Measurements from ENCODE around the gene RASAL2. TPM values are rescaled to one million over a fixed set of nuclear protein-coding genes. Genes with fewer than 3 reads are reported as not detected.
A peak's percentile ranks its signal among the peaks of the same experiment; 100 is the strongest.
"Not testable (repeated sequence)": the region's sequence is repeated elsewhere in the genome, so short reads cannot be mapped to it uniquely, and the experiment has no call there.

Gene RASAL2
- total and polyA plus RNA-seq, 2 experiments from 2014 or later, result 16.0 to 42.2 TPM

DNA sequence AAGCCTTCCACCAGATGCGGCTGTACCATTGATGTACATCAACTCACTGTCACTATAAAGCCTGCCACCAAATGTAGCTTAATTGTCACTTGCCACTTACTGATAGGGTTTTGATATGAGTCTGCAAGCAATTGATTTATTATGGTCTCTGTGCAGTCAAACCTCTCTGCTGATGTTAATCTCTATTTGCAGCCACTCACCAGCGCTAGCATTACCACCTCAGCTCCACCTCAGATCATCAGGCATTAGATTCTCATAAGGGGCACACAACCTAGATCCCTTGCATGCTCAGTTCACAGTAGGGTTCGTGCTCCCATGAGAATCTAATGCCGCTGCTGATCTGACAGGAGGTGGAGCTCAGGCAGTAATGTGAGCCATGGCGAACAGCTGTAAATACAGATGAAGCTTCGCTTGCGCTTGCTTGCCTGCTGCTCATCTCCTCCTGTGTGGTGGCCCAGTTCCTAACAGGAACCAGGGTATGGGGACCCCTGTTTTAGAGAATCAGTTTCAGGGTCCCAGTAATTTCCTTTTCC is 26.7 kb downstream of the RASAL2 start:
- H3K9me2 ChIP-seq (ENCODE audit: insufficient read depth); H3F3A ChIP-seq (replicated peaks; ENCODE audit: low read depth); H4K20me1 ChIP-seq (replicated peaks; ENCODE audit: insufficient read depth); H3K4me3 Mint-ChIP-seq; H3K27ac Mint-ChIP-seq; DNase-seq (ENCODE audit: low spot score); ATAC-seq; H2AFZ ChIP-seq; H3K36me3 ChIP-seq (ENCODE audit: insufficient read depth); H3K4me2 ChIP-seq; H3K4me3 ChIP-seq; H3K27me3 ChIP-seq (ENCODE audit: insufficient read depth); H3K27me3 Mint-ChIP-seq (ENCODE audit: insufficient read depth, low read depth, poor library complexity); H3K27ac ChIP-seq (ENCODE audit: low read depth): not testable (repeated sequence)
- H3K4me1 Mint-ChIP-seq, result peaks cover 16% of the 10 kb centered on the region
- peaks cover 29% of the 10 kb centered on the region for H3K9me3 Mint-ChIP-seq
- Histone ChIP-seq H3K79me2 (replicated peaks; ENCODE audit: insufficient read depth) (peaks cover 97% of the 10 kb centered on the region), H3K4me1 (ENCODE audit: insufficient read depth) (peaks cover 20% of the 10 kb centered on the region; the same call in 1 of the 2 replicates)
- H3K36me3 Mint-ChIP-seq (ENCODE audit: low read depth), result peaks cover 34% of the 10 kb centered on the region

DNA sequence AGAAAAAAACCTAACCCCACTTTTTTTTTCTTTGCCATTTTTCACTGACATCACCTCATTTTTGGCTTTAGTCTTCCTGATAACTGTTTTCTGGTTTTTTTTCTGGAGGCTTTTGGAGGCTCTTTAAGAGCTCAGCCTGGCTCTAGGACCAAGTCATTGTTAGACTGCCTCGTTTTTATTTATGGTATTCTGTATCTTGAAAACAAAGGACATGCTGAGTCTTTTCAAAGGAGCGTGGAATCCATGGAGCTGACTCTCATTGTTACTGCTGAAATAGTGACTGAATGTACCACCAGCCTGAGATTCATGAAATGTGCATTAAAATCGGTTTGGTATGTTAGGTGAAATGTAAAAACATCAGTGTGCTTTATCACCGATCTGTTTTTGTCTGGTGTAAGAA is 28.0 kb downstream of the RASAL2 start:
- H3K4me2 ChIP-seq, result peak overlapping the region; percentile 57; the same call in 1 of the 2 replicates
- no peak for DNase-seq (ENCODE audit: low spot score)

DNA sequence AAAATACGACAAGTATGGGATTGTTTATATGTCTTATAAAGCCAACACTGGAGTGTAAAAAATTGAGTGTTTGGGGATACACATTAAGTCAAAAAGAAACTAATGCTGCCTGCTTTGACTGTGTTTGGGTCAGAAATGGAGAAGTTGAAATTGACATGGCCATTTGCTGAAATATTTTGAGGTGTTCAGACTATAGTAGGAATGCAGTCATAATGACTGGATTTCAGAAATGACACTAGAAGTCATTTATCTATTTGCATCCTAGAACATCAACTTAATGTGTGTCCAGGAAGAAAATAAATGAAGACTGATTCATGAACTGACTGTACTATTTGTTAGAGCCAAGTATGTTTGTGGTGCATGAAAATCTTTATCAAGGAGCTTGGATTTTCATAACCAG is 28.4 kb downstream of the RASAL2 start:
- no peak overlapping the region for H3K4me2 ChIP-seq
- no peaks in the 10 kb centered on the region for H3F3A ChIP-seq (replicated peaks; ENCODE audit: low read depth)
- peak overlapping the region; percentile 46; the same call in 1 of the 2 replicates for H3K27ac Mint-ChIP-seq
- H3K27me3 Mint-ChIP-seq (ENCODE audit: insufficient read depth, low read depth, poor library complexity), result no peaks in the 10 kb centered on the region
- peaks cover 34% of the 10 kb centered on the region for H3K36me3 Mint-ChIP-seq (ENCODE audit: low read depth)
- peaks cover 16% of the 10 kb centered on the region for H3K4me1 Mint-ChIP-seq
- no peak overlapping the region for H3K4me3 Mint-ChIP-seq
- H3K9me3 Mint-ChIP-seq, result peaks cover 29% of the 10 kb centered on the region
- H3K27me3 ChIP-seq (ENCODE audit: insufficient read depth), result no peaks in the 10 kb centered on the region
- H3K4me3 ChIP-seq, result no peak overlapping the region
- 0 out of 2 replicates have a peak, but pooled peaks cover 3% of the 10 kb centered on the region for H4K20me1 ChIP-seq (replicated peaks; ENCODE audit: insufficient read depth)
- peaks cover 20% of the 10 kb centered on the region; the same call in 1 of the 2 replicates for H3K4me1 ChIP-seq (ENCODE audit: insufficient read depth)
- no peaks in the 10 kb centered on the region for H3K9me2 ChIP-seq (ENCODE audit: insufficient read depth)
- no peak overlapping the region for H3K27ac ChIP-seq (ENCODE audit: low read depth)
- H3K79me2 ChIP-seq (replicated peaks; ENCODE audit: insufficient read depth), result peaks cover 87% of the 10 kb centered on the region
- no peak overlapping the region for H2AFZ ChIP-seq
- ATAC-seq (no peak), DNase-seq (ENCODE audit: low spot score) (no peak)
- no peaks in the 10 kb centered on the region for H3K36me3 ChIP-seq (ENCODE audit: insufficient read depth)
- TF ChIP-seq EZH2phosphoT487 (IDR thresholded peaks at IDR 0.05; ENCODE audit: unreplicated experiment), result no peak
- no peak for TF ChIP-seq STAT1 (IDR thresholded peaks at IDR 0.05; ENCODE audit: unreplicated experiment)
- no peak for TF ChIP-seq CREB1 (CRISPR knock-in tag; IDR thresholded peaks at IDR 0.05; ENCODE audit: low read depth)
- TF ChIP-seq, protein P1, sequence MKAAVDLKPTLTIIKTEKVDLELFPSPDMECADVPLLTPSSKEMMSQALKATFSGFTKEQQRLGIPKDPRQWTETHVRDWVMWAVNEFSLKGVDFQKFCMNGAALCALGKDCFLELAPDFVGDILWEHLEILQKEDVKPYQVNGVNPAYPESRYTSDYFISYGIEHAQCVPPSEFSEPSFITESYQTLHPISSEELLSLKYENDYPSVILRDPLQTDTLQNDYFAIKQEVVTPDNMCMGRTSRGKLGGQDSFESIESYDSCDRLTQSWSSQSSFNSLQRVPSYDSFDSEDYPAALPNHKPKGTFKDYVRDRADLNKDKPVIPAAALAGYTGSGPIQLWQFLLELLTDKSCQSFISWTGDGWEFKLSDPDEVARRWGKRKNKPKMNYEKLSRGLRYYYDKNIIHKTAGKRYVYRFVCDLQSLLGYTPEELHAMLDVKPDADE (IDR thresholded peaks at IDR 0.05), result no peak
- TF ChIP-seq EZH2 (IDR thresholded peaks at IDR 0.05; ENCODE audit: low read depth, unreplicated experiment), result no peak

More for the DNA sequence above, 28.0 kb downstream of the RASAL2 start:
- H3K79me2 ChIP-seq (replicated peaks; ENCODE audit: insufficient read depth), result peaks cover 87% of the 10 kb centered on the region
- TF ChIP-seq ZNF331 (CRISPR knock-in tag; IDR thresholded peaks at IDR 0.05; ENCODE audit: low read depth) (no peak), POLR2AphosphoS5 (IDR thresholded peaks at IDR 0.05; ENCODE audit: low read depth) (no peak)
- TF ChIP-seq, protein P2, sequence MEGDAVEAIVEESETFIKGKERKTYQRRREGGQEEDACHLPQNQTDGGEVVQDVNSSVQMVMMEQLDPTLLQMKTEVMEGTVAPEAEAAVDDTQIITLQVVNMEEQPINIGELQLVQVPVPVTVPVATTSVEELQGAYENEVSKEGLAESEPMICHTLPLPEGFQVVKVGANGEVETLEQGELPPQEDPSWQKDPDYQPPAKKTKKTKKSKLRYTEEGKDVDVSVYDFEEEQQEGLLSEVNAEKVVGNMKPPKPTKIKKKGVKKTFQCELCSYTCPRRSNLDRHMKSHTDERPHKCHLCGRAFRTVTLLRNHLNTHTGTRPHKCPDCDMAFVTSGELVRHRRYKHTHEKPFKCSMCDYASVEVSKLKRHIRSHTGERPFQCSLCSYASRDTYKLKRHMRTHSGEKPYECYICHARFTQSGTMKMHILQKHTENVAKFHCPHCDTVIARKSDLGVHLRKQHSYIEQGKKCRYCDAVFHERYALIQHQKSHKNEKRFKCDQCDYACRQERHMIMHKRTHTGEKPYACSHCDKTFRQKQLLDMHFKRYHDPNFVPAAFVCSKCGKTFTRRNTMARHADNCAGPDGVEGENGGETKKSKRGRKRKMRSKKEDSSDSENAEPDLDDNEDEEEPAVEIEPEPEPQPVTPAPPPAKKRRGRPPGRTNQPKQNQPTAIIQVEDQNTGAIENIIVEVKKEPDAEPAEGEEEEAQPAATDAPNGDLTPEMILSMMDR (conservative IDR thresholded peaks at IDR 0.05; ENCODE audit: low read depth in 2 of 2), result no peak
- no peaks in the 10 kb centered on the region for H3K27me3 ChIP-seq (ENCODE audit: insufficient read depth)
- H2AFZ ChIP-seq, result no peak overlapping the region
- no peaks in the 10 kb centered on the region for H3K9me2 ChIP-seq (ENCODE audit: insufficient read depth)
- peak overlapping the region; percentile 46 for H3K27ac Mint-ChIP-seq
- ATAC-seq, result peak; percentile 65
- H3K4me1 ChIP-seq (ENCODE audit: insufficient read depth), result peaks cover 20% of the 10 kb centered on the region; the same call in 1 of the 2 replicates
- peaks cover 34% of the 10 kb centered on the region for H3K36me3 Mint-ChIP-seq (ENCODE audit: low read depth)
- no peaks in the 10 kb centered on the region for H3F3A ChIP-seq (replicated peaks; ENCODE audit: low read depth)
- no peaks in the 10 kb centered on the region for H3K27me3 Mint-ChIP-seq (ENCODE audit: insufficient read depth, low read depth, poor library complexity)
- 0 out of 2 replicates have a peak, but pooled peaks cover 3% of the 10 kb centered on the region for H4K20me1 ChIP-seq (replicated peaks; ENCODE audit: insufficient read depth)
- H3K9me3 Mint-ChIP-seq, result peaks cover 29% of the 10 kb centered on the region
- H3K4me1 Mint-ChIP-seq, result peaks cover 16% of the 10 kb centered on the region
- no peak overlapping the region; the same call in 2 of the 3 replicates for H3K4me3 Mint-ChIP-seq
- H3K36me3 ChIP-seq (ENCODE audit: insufficient read depth), result no peaks in the 10 kb centered on the region
- H3K4me3 ChIP-seq, result no peak overlapping the region
- H3K27ac ChIP-seq (ENCODE audit: low read depth), result peak overlapping the region; percentile 6; the same call in 1 of the 2 replicates

Data from GM23338 (cell line).